ENCODE measurements around the gene AURKAIP1. TPM values are rescaled to one million over a fixed set of nuclear protein-coding genes. Genes with fewer than 3 reads are reported as not detected.

AURKAIP1 gene
- 113 and 117 TPM in 2 replicates for polyA plus RNA-seq (2013)

DNA sequence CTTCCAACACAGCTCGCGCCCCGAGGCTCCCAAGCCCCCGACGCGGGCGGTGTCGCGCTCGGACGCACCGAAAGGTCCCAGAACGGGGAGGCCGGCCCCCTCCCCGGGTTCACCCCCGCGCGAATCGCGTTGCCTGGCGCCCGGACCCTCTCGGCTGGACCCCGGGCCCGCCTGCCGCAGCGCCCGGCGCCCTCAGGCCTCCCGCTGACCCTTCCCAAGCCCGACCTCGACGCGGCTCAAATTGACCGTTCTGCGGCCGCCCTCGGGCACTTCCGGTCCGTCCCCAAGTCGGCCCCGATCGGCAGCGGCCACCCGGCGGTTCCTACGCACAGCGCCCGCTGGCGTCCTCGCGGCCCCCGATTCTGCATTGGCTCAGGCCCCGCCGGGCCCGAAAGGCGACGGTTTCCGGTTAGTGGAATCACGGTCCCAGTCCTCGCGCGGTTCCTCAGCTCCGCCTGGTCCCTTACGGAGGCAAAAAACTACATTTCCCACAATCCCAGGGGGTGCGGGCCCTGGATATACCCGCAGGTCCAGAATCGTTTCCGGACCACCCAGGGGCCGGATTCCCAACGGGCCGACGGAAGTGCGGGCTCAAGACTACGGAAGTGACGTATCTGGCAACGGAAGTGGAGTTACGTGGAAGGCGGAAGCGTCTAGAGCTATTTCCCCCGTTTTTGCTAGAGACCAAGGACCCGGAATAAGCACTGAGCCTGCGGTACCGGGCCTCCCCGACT lies at the start of gene AURKAIP1:
AURKAIP1 (minus strand) TSS at position 279 of the 734 bp plus-strand sequence. CDS start 451 bp downstream, outside the sequence.
- Histone ChIP-seq H3K9ac (ENCODE audit: low read length) (peak within 1 kb of the TSS; percentile 97), H3K79me2 (ENCODE audit: control insufficient read depth, insufficient read depth, low read length, poor library complexity) (peaks cover 13% of the 10 kb centered on the region), H3K79me1 (ENCODE audit: low read length) (peaks cover 8% of the 10 kb centered on the region), H3K23ac (ENCODE audit: low read length) (no peak within 1 kb of the TSS), H2AFZ (ENCODE audit: insufficient read depth, low read length, poor library complexity) (peak within 1 kb of the TSS; percentile 96), H3K9me3 (ENCODE audit: insufficient read depth, low read depth, low read length) (peaks cover 2% of the 10 kb centered on the region), H2AK5ac (ENCODE audit: low read length) (peak within 1 kb of the TSS; percentile 98), H3K4me1 (ENCODE audit: control insufficient read depth in 1 of 2, insufficient read depth in 2 of 2, low read length in 2 of 2) (peaks cover 11 to 13% of the 10 kb centered on the region in 2 experiments), H3K36me3 (ENCODE audit: control insufficient read depth in 1 of 2, insufficient read depth in 2 of 2, low read length in 2 of 2) (peaks cover 26 to 29% of the 10 kb centered on the region in 2 experiments), H4K8ac (ENCODE audit: low read depth, low read length) (peak within 1 kb of the TSS; percentile 99), H3K27me3 (ENCODE audit: insufficient read depth, low read length) (no peaks in the 10 kb centered on the region), H2BK120ac (ENCODE audit: insufficient read depth, low read length, poor library complexity) (peak within 1 kb of the TSS; percentile 97), H3K14ac (ENCODE audit: low read length) (peak within 1 kb of the TSS; percentile 89), H3K4me2 (ENCODE audit: low read length) (peak within 1 kb of the TSS; percentile 75), H2BK12ac (ENCODE audit: low read length) (peak within 1 kb of the TSS; percentile 39), H3K18ac (ENCODE audit: low read length) (peak within 1 kb of the TSS; percentile 98), H2BK5ac (ENCODE audit: low read depth, low read length, poor library complexity) (peak within 1 kb of the TSS; percentile 96), H4K12ac (ENCODE audit: low read depth, low read length) (peak within 1 kb of the TSS; percentile 98), H4K91ac (ENCODE audit: low read depth, low read length) (peak within 1 kb of the TSS; percentile 99), H3K27ac (ENCODE audit: low read depth, low read length) (peak within 1 kb of the TSS; percentile 93), H3K4me3 (ENCODE audit: low read depth, low read length) (peak within 1 kb of the TSS; percentile 90), H3K4ac (ENCODE audit: low read depth, low read length) (peak within 1 kb of the TSS; percentile 95)
- WGBS (ENCODE audit: extremely low coverage, insufficient coverage, insufficient read length), result no CpG with 5 or more reads among the region's 85 CpGs
- DNase-seq, result peak; percentile 100

GRCh38 chr1:1424707-1425106 lies 49.7 kb upstream of the AURKAIP1 start:
- DNase-seq, result peak; percentile 66 to 74
- H3K4me1 ChIP-seq (ENCODE audit: control insufficient read depth in 1 of 2, insufficient read depth in 2 of 2, low read length in 2 of 2), result peaks cover 44 to 47% of the 10 kb centered on the region in 2 experiments
- H2BK5ac ChIP-seq (ENCODE audit: low read depth, low read length, poor library complexity), result no peak overlapping the region
- no peak overlapping the region for H3K9ac ChIP-seq (ENCODE audit: low read length)
- no peak overlapping the region for H3K18ac ChIP-seq (ENCODE audit: low read length)
- H3K36me3 ChIP-seq (ENCODE audit: control insufficient read depth in 1 of 2, insufficient read depth in 2 of 2, low read length in 2 of 2), result no peaks in the 10 kb centered on the region
- H3K4ac ChIP-seq (ENCODE audit: low read depth, low read length), result no peak overlapping the region
- no peaks in the 10 kb centered on the region for H3K27me3 ChIP-seq (ENCODE audit: insufficient read depth, low read length)
- H3K79me1 ChIP-seq (ENCODE audit: low read length), result peaks cover 36% of the 10 kb centered on the region
- H3K4me2 ChIP-seq (ENCODE audit: low read length), result no peak overlapping the region
- no peak overlapping the region for H3K27ac ChIP-seq (ENCODE audit: low read depth, low read length)
- peak overlapping the region; percentile 30 for H4K8ac ChIP-seq (ENCODE audit: low read depth, low read length)
- H2AK5ac ChIP-seq (ENCODE audit: low read length), result peak overlapping the region; percentile 27
- peaks cover 13% of the 10 kb centered on the region for H3K79me2 ChIP-seq (ENCODE audit: control insufficient read depth, insufficient read depth, low read length, poor library complexity)
- no CpG with 5 or more reads among the region's 15 CpGs for WGBS (ENCODE audit: extremely low coverage, insufficient coverage, insufficient read length)
- peak overlapping the region; percentile 58 for H4K91ac ChIP-seq (ENCODE audit: low read depth, low read length)
- H4K12ac ChIP-seq (ENCODE audit: low read depth, low read length), result no peak overlapping the region
- no peak overlapping the region for H2BK12ac ChIP-seq (ENCODE audit: low read length)
- H2AFZ ChIP-seq (ENCODE audit: insufficient read depth, low read length, poor library complexity), result no peak overlapping the region
- no peaks in the 10 kb centered on the region for H3K9me3 ChIP-seq (ENCODE audit: insufficient read depth, low read depth, low read length)
- H3K14ac ChIP-seq (ENCODE audit: low read length), result no peak overlapping the region
- H2BK120ac ChIP-seq (ENCODE audit: insufficient read depth, low read length, poor library complexity), result no peak overlapping the region
- H3K4me3 ChIP-seq (ENCODE audit: low read depth, low read length), result no peak overlapping the region
- no peak overlapping the region for H3K23ac ChIP-seq (ENCODE audit: low read length)

DNA sequence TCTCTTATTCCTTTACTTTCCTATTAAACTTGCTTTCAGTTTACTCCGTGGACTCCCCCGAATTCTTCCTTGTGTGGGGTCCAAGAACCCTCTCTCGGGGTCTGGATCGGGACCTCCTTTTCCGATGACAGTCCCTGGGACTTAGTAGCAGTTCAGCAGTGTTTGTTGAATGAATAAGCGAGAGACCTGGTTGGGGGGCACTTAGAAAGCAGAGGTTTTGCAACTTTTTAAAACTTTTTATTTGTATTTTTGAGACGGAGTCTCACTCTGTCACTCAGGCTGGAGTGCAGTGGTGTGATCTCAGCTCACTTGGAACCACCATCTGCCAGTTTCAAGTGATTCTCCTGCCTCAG lies 48.2 kb upstream of the AURKAIP1 start:
- H2BK5ac ChIP-seq (ENCODE audit: low read depth, low read length, poor library complexity), result peak overlapping the region; percentile 80
- H4K12ac ChIP-seq (ENCODE audit: low read depth, low read length), result no peak overlapping the region
- peak overlapping the region; percentile 22 for H3K27ac ChIP-seq (ENCODE audit: low read depth, low read length)
- H3K23ac ChIP-seq (ENCODE audit: low read length), result no peak overlapping the region
- peaks cover 13% of the 10 kb centered on the region for H3K79me2 ChIP-seq (ENCODE audit: control insufficient read depth, insufficient read depth, low read length, poor library complexity)
- peak overlapping the region; percentile 89 for H2BK12ac ChIP-seq (ENCODE audit: low read length)
- no peaks in the 10 kb centered on the region for H3K9me3 ChIP-seq (ENCODE audit: insufficient read depth, low read depth, low read length)
- H4K91ac ChIP-seq (ENCODE audit: low read depth, low read length), result peak overlapping the region; percentile 87
- peaks cover 39% of the 10 kb centered on the region for H3K79me1 ChIP-seq (ENCODE audit: low read length)
- peaks cover 44% of the 10 kb centered on the region in 2 experiments for H3K4me1 ChIP-seq (ENCODE audit: control insufficient read depth in 1 of 2, insufficient read depth in 2 of 2, low read length in 2 of 2)
- no peak overlapping the region for H3K18ac ChIP-seq (ENCODE audit: low read length)
- H3K14ac ChIP-seq (ENCODE audit: low read length), result no peak overlapping the region
- no peak overlapping the region for H3K4me3 ChIP-seq (ENCODE audit: low read depth, low read length)
- no peak overlapping the region for H3K4ac ChIP-seq (ENCODE audit: low read depth, low read length)
- no peak overlapping the region for H3K9ac ChIP-seq (ENCODE audit: low read length)
- H4K8ac ChIP-seq (ENCODE audit: low read depth, low read length), result peak overlapping the region; percentile 26
- no peak overlapping the region for H2AFZ ChIP-seq (ENCODE audit: insufficient read depth, low read length, poor library complexity)
- WGBS (ENCODE audit: extremely low coverage, insufficient coverage, insufficient read length), result no CpG with 5 or more reads among the region's 7 CpGs
- no peak for DNase-seq
- H2BK120ac ChIP-seq (ENCODE audit: insufficient read depth, low read length, poor library complexity), result peak overlapping the region; percentile 91
- H3K4me2 ChIP-seq (ENCODE audit: low read length), result no peak overlapping the region
- H2AK5ac ChIP-seq (ENCODE audit: low read length), result peak overlapping the region; percentile 26
- no peaks in the 10 kb centered on the region for H3K36me3 ChIP-seq (ENCODE audit: control insufficient read depth in 1 of 2, insufficient read depth in 2 of 2, low read length in 2 of 2)
- no peaks in the 10 kb centered on the region for H3K27me3 ChIP-seq (ENCODE audit: insufficient read depth, low read length)

- peaks cover 13% of the 10 kb centered on the region for H3K79me2 ChIP-seq (ENCODE audit: control insufficient read depth, insufficient read depth, low read length, poor library complexity)
- H4K8ac ChIP-seq (ENCODE audit: low read depth, low read length), result peak overlapping the region; percentile 94
- peak; percentile 88 to 95 for DNase-seq
- H2BK5ac ChIP-seq (ENCODE audit: low read depth, low read length, poor library complexity), result peak overlapping the region; percentile 96
- H2BK12ac ChIP-seq (ENCODE audit: low read length), result peak overlapping the region; percentile 98
- peak overlapping the region; percentile 100 for H2BK120ac ChIP-seq (ENCODE audit: insufficient read depth, low read length, poor library complexity)
- peaks cover 44% of the 10 kb centered on the region in 2 experiments for H3K4me1 ChIP-seq (ENCODE audit: control insufficient read depth in 1 of 2, insufficient read depth in 2 of 2, low read length in 2 of 2)
- no peaks in the 10 kb centered on the region for H3K36me3 ChIP-seq (ENCODE audit: control insufficient read depth in 1 of 2, insufficient read depth in 2 of 2, low read length in 2 of 2)
- peak overlapping the region; percentile 100 for H2AK5ac ChIP-seq (ENCODE audit: low read length)
- WGBS (ENCODE audit: extremely low coverage, insufficient coverage, insufficient read length), result no CpG with 5 or more reads among the region's 29 CpGs
- no peak overlapping the region for H3K4me3 ChIP-seq (ENCODE audit: low read depth, low read length)
- peak overlapping the region; percentile 52 for H2AFZ ChIP-seq (ENCODE audit: insufficient read depth, low read length, poor library complexity)
- H3K23ac ChIP-seq (ENCODE audit: low read length), result no peak overlapping the region
- peaks cover 38% of the 10 kb centered on the region for H3K79me1 ChIP-seq (ENCODE audit: low read length)
- H3K18ac ChIP-seq (ENCODE audit: low read length), result peak overlapping the region; percentile 97
- no peaks in the 10 kb centered on the region for H3K9me3 ChIP-seq (ENCODE audit: insufficient read depth, low read depth, low read length)
- H3K4ac ChIP-seq (ENCODE audit: low read depth, low read length), result peak overlapping the region; percentile 94
- peak overlapping the region; percentile 92 for H3K27ac ChIP-seq (ENCODE audit: low read depth, low read length)
- no peaks in the 10 kb centered on the region for H3K27me3 ChIP-seq (ENCODE audit: insufficient read depth, low read length)
- H4K12ac ChIP-seq (ENCODE audit: low read depth, low read length), result peak overlapping the region; percentile 72
- peak overlapping the region; percentile 98 for H3K14ac ChIP-seq (ENCODE audit: low read length)
- peak overlapping the region; percentile 100 for H4K91ac ChIP-seq (ENCODE audit: low read depth, low read length)
- H3K4me2 ChIP-seq (ENCODE audit: low read length), result no peak overlapping the region
- H3K9ac ChIP-seq (ENCODE audit: low read length), result no peak overlapping the region
Observed at GRCh38 chr1:1422465-1423244, 47.6 kb upstream of the AURKAIP1 start.

Measured in trophoblast cell (in vitro differentiated cells and primary cell).